HPDE6-E6E7 (cell line): ENCODE results near the gene VMP1.
"Not testable (repeated sequence)": the region's sequence is repeated elsewhere in the genome, so short reads cannot be mapped to it uniquely, and the experiment has no call there.

Experiments
- DNase-seq: peaks from one replicate; pipeline ENCODE4 v3.0.0; 2011; ENCODE audit warnings: missing footprints; ENCODE audit errors: extremely low spot score

VMP1 gene

GRCh38 chr17:59779521-59779920, 72.1 kb downstream of the VMP1 start:
- no peak for DNase-seq

GRCh38 chr17:59780548-59780947, 73.1 kb downstream of the VMP1 start:
- DNase-seq, result not testable (repeated sequence)

GRCh38 chr17:59783221-59784047, 76.0 kb downstream of the VMP1 start:
- DNase-seq, result no peak

- DNase-seq, result no peak
Observed at GRCh38 chr17:59785091-59785799, 77.8 kb downstream of the VMP1 start.

- no peak for DNase-seq
Observed at GRCh38 chr17:59786213-59786535, 78.7 kb downstream of the VMP1 start.

GRCh38 chr17:59786536-59787319, 79.3 kb downstream of the VMP1 start:
- DNase-seq, result peak; percentile 69

- DNase-seq, result not testable (repeated sequence)
Observed at GRCh38 chr17:59789849-59790248, 82.4 kb downstream of the VMP1 start.

- not testable (repeated sequence) for DNase-seq
Observed at GRCh38 chr17:59790418-59790817, 83.0 kb downstream of the VMP1 start.

GRCh38 chr17:59790910-59791309, 83.5 kb downstream of the VMP1 start:
- no peak for DNase-seq

- no peak for DNase-seq
Observed at GRCh38 chr17:59791603-59792457, 84.4 kb downstream of the VMP1 start.

- not testable (repeated sequence) for DNase-seq
Observed at GRCh38 chr17:59792458-59792823, 85.0 kb downstream of the VMP1 start.

GRCh38 chr17:59793205-59793604, 85.8 kb downstream of the VMP1 start:
- DNase-seq, result no peak

GRCh38 chr17:59796138-59796537, 88.7 kb downstream of the VMP1 start:
- no peak for DNase-seq

GRCh38 chr17:59796785-59797205, 89.3 kb downstream of the VMP1 start:
- no peak for DNase-seq

GRCh38 chr17:59798111-59798510, 90.7 kb downstream of the VMP1 start:
- no peak for DNase-seq

GRCh38 chr17:59800530-59800942, 93.1 kb downstream of the VMP1 start:
- no peak for DNase-seq

- no peak for DNase-seq
Observed at GRCh38 chr17:59802160-59802559, 94.7 kb downstream of the VMP1 start.

- no peak for DNase-seq
Observed at GRCh38 chr17:59804901-59805465, 97.5 kb downstream of the VMP1 start.

GRCh38 chr17:59806322-59806721, 98.9 kb downstream of the VMP1 start:
- not testable (repeated sequence) for DNase-seq

- DNase-seq, result no peak
Observed at GRCh38 chr17:59807892-59808509, 100.5 kb downstream of the VMP1 start.

GRCh38 chr17:59810894-59811153, 103.4 kb downstream of the VMP1 start:
- no peak for DNase-seq
